ENCODE data around the gene CSTF2T. TPM values are rescaled to one million over a fixed set of nuclear protein-coding genes. Genes with fewer than 3 reads are reported as not detected.

The CSTF2T gene
- total RNA-seq, 4 donors from 2014 or later: 11.8 to 15.5 (median 13.9) TPM

GRCh38 chr10:51711519-51711891 is 12.1 kb upstream of the CSTF2T start:
- H3K4me3 ChIP-seq (ENCODE audit: low read depth, poor library complexity, severe bottlenecking): no peak overlapping the region
- intact Hi-C loops (cut with DNase I; ENCODE audit: low total_unique reads): no loop called here
- 65 to 68% methylated on average over 1 of the region's 1 CpG for WGBS, 2 donors
- no peak for DNase-seq (ENCODE audit: low spot score in 2 of 2)
- TF ChIP-seq CTCF (IDR thresholded peaks at IDR 0.05): no peak
- no peak for TF ChIP-seq POLR2A (IDR thresholded peaks at IDR 0.05)

DNA sequence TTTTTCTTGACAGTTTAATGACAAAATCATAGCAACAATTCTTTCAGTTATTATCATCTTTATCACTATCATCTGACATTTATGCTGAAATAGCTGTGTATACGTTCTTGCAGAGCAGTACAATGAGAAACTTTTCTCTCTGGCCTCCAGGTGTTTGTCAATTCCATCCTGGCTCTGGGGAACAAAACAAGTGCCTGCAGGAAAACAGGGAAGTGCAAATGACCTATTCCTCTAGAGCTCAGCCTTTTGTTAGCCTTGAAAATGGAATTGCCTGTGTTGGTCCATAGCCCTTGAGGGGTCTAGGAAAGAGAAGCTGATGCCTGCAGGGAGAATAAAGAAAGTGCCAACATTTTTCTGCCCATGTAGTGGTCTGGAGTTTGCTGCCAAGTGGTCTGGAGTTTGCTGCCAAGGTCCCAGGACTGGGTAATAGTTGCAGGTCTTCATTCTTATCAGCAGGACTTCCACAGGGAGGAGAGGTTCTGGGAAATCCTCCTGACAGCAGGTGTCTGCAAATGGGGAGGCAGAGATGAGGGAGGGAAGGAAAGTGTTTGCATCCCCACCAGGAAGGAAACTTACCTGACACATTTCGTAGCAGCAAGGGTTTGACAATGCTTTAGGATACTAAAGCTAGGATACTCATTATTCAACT is 10.1 kb upstream of the CSTF2T start:
- no peak overlapping the region for H3K4me3 ChIP-seq (ENCODE audit: low read depth, poor library complexity, severe bottlenecking)
- 66 to 74% methylated on average over 2 of the region's 2 CpGs for WGBS, 2 donors
- no peak for DNase-seq (ENCODE audit: low spot score in 2 of 2)
- intact Hi-C loops (cut with DNase I; ENCODE audit: low total_unique reads): no loop called here
- TF ChIP-seq POLR2A (IDR thresholded peaks at IDR 0.05) (no peak), CTCF (IDR thresholded peaks at IDR 0.05) (no peak)

DNA sequence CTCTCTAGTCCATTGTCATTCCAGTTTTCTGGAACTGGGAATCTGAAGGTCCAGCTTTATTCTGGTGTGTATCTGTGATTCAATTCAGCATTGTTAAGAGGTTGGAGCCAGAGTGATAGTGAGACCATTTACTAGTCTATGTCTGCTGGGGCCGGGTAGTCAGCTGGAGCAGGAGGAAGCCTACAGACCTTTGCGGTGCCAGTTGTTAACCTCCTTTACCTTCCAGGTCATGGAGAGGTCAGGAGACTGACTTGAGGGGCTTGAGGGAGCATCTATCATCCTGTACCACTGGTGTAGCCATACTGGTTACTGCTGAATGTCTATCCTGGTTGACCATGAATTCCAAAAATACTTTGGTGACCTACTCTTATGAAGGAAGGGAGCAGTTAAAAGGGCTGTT is 9.2 kb upstream of the CSTF2T start:
- 91 to 92% methylated on average over 2 of the region's 2 CpGs for WGBS, 2 donors
- H3K4me3 ChIP-seq (ENCODE audit: low read depth, poor library complexity, severe bottlenecking): no peak overlapping the region
- no peak for DNase-seq (ENCODE audit: low spot score in 2 of 2)
- TF ChIP-seq CTCF (IDR thresholded peaks at IDR 0.05): no peak
- TF ChIP-seq POLR2A (IDR thresholded peaks at IDR 0.05): no peak
- intact Hi-C loops (cut with DNase I; ENCODE audit: low total_unique reads): no loop called here

DNA sequence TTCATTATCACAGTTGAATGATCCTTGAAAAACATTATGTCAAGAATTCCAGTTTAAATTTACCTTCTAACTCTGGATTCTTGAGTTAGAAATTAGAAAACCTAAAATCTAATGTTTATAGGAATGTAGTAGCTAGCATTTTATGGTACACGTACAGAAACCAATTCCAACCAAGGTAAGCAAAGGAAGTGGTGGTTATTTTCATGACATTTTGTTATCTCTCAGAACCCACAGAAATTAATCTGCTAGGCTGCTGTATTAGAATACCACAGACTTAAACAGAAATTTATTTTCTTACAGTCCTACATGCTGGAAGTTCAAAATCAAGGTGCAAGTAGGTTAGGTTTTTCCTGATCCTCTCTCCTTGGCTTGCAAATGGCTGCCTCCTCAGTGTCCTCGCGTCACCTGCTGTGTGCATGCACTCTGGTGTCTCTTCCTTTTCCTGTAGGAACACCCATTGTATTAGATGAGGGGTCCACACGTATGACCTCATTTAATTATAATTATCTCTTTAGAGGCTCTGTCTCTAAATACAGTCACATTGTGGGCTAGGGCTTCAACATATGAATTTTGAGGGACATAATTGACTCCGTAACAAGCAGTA is 8.5 kb upstream of the CSTF2T start:
- H3K4me3 ChIP-seq (ENCODE audit: low read depth, poor library complexity, severe bottlenecking): no peak overlapping the region
- intact Hi-C loops (cut with DNase I; ENCODE audit: low total_unique reads): no loop called here
- TF ChIP-seq CTCF (IDR thresholded peaks at IDR 0.05) (no peak), POLR2A (IDR thresholded peaks at IDR 0.05) (no peak)
- 83 to 88% methylated on average over 5 of the region's 5 CpGs for WGBS, 2 donors
- no peak for DNase-seq (ENCODE audit: low spot score in 2 of 2)

DNA sequence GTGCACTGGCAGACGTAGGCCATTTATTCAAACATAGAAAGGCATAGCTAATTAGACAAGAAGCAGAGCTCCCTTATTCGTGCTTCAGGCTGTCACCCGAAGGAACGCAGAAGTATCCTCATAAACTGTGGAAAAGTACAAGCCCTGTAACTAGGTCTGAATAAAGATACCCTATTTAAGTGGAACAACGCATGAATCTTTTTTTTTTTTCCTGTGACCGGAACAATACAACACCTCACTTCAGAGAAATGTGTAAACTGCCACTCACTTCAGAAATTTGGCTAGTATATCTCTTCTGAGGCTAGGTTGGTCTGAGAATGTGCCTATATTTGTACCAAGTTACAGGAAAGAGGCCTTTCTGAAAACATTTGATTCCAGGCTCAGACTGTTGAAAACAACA is 8.0 kb upstream of the CSTF2T start:
- H3K4me3 ChIP-seq (ENCODE audit: low read depth, poor library complexity, severe bottlenecking): no peak overlapping the region
- DNase-seq (ENCODE audit: low spot score in 2 of 2): no peak
- TF ChIP-seq CTCF (IDR thresholded peaks at IDR 0.05) (no peak), POLR2A (IDR thresholded peaks at IDR 0.05) (no peak)
- intact Hi-C loops (cut with DNase I; ENCODE audit: low total_unique reads): no loop called here
- 84 to 91% methylated on average over 6 of the region's 6 CpGs for WGBS, 2 donors

DNA sequence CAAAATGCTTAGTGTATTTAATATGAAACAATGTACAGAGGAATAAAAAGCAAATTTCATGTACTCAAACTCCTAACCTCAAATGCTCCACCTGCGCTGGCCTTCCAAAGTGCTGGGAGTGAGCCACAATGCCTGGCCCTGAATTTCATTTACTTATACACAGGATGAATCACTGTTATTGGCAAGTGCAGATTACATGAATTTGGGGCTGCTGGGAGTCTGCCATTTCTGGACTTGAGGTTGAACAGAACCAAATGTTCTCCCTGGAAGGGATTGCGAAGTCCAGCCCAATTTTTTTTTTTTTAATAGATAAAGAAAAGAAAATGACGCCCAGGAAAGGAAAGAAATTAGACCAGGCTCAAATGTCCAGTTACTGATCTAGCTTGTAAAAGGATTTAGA is 6.8 kb upstream of the CSTF2T start:
- 51 to 57% methylated on average over 3 of the region's 3 CpGs for whole genome bisulfite sequencing, 2 donors

More for the DNA sequence above, 6.8 kb upstream of the CSTF2T start:
- intact Hi-C loops (cut with DNase I; ENCODE audit: low total_unique reads): no loop called here
- TF ChIP-seq CTCF (IDR thresholded peaks at IDR 0.05) (no peak), POLR2A (IDR thresholded peaks at IDR 0.05) (no peak)
- no peak overlapping the region for H3K4me3 ChIP-seq (ENCODE audit: low read depth, poor library complexity, severe bottlenecking)
- DNase-seq (ENCODE audit: low spot score in 2 of 2): peak; percentile 81 to 94
